Measurements from ENCODE around the gene ROGDI.

ROGDI gene

GRCh38 chr16:4813251-4814003, 11.0 kb upstream of the ROGDI start:
- DNase-seq = no peak
- peaks cover 61% of the 10 kb centered on the region for H3K36me3 ChIP-seq (replicated peaks)
- in situ Hi-C loops (cut with HindIII; ENCODE audit: low pct_ligation_motif_present, low sequenced_read_pairs) = no loop called here
- no peaks in the 10 kb centered on the region for H3K27me3 ChIP-seq (replicated peaks)
- TF ChIP-seq CTCF (IDR thresholded peaks at IDR 0.05; ENCODE audit: low read depth, low read length, missing control alignments) = no peak
- H3K4me3 ChIP-seq (ENCODE audit: low read depth, low read length) = no peak overlapping the region
- H3K27ac ChIP-seq = no peak overlapping the region

- in situ Hi-C loops (cut with HindIII; ENCODE audit: low pct_ligation_motif_present, low sequenced_read_pairs) = no loop called here
- no peak overlapping the region for H3K27ac ChIP-seq
- no peak for TF ChIP-seq CTCF (IDR thresholded peaks at IDR 0.05; ENCODE audit: low read depth, low read length, missing control alignments)
- no peak for DNase-seq
- no peaks in the 10 kb centered on the region for H3K27me3 ChIP-seq (replicated peaks)
- no peak overlapping the region for H3K4me3 ChIP-seq (ENCODE audit: low read depth, low read length)
- peaks cover 60% of the 10 kb centered on the region for H3K36me3 ChIP-seq (replicated peaks)
Measured at GRCh38 chr16:4811773-4812172, 9.3 kb upstream of the ROGDI start.

GRCh38 chr16:4811242-4811641, 8.8 kb upstream of the ROGDI start:
- no peaks in the 10 kb centered on the region for H3K27me3 ChIP-seq (replicated peaks)
- no peak for TF ChIP-seq CTCF (IDR thresholded peaks at IDR 0.05; ENCODE audit: low read depth, low read length, missing control alignments)
- H3K27ac ChIP-seq = no peak overlapping the region
- DNase-seq = no peak
- in situ Hi-C loops (cut with HindIII; ENCODE audit: low pct_ligation_motif_present, low sequenced_read_pairs) = no loop called here
- H3K4me3 ChIP-seq (ENCODE audit: low read depth, low read length) = no peak overlapping the region
- H3K36me3 ChIP-seq (replicated peaks) = peaks cover 56% of the 10 kb centered on the region

GRCh38 chr16:4806280-4806679, 3.8 kb upstream of the ROGDI start:
- Histone ChIP-seq H3K27ac (no peak overlapping the region), H3K27me3 (replicated peaks) (no peaks in the 10 kb centered on the region), H3K36me3 (replicated peaks) (peaks cover 30% of the 10 kb centered on the region), H3K4me3 (ENCODE audit: low read depth, low read length) (no peak overlapping the region)
- no peak for DNase-seq
- no peak for TF ChIP-seq CTCF (IDR thresholded peaks at IDR 0.05; ENCODE audit: low read depth, low read length, missing control alignments)
- in situ Hi-C loops (cut with HindIII; ENCODE audit: low pct_ligation_motif_present, low sequenced_read_pairs) = no loop called here

GRCh38 chr16:4805231-4805630, 2.8 kb upstream of the ROGDI start:
- no peak for TF ChIP-seq CTCF (IDR thresholded peaks at IDR 0.05; ENCODE audit: low read depth, low read length, missing control alignments)
- peaks cover 24% of the 10 kb centered on the region for H3K36me3 ChIP-seq (replicated peaks)
- DNase-seq = no peak
- H3K27ac ChIP-seq = no peak overlapping the region
- no peak overlapping the region for H3K4me3 ChIP-seq (ENCODE audit: low read depth, low read length)
- in situ Hi-C loops (cut with HindIII; ENCODE audit: low pct_ligation_motif_present, low sequenced_read_pairs) = no loop called here
- no peaks in the 10 kb centered on the region for H3K27me3 ChIP-seq (replicated peaks)

Data from brain microvascular endothelial cell (primary cell).